Small intestine (tissue), 7 donors: ENCODE data around the gene SLC9A9. TPM values are rescaled to one million over a fixed set of nuclear protein-coding genes. Genes with fewer than 3 reads are reported as not detected.

ENCODE experiments used
- DNase-seq, 2 donors: peaks; one replicate each; pipeline versions ENCODE4 v3.0.0 to v3.0.0-alpha.2; 2013
- FAIRE-seq: peaks from 2 replicates; lab custom pipeline; 2012; peaks lifted over from hg19 to GRCh38; lab: Jason Lieb, UNC
- H3K27ac ChIP-seq, 3 donors: one replicate each; pipeline ENCODE4 v1.5.1; 2013; ENCODE audit warnings: low read length in 2 of 3, mild to moderate bottlenecking in 2 of 3, control low read depth in 1 of 3, inconsistent platforms in 1 of 3, low read depth in 1 of 3, moderate library complexity in 1 of 3
- H3K27me3 ChIP-seq, 3 donors: one replicate each; pipeline ENCODE4 v1.6.1; 2013; ENCODE audit warnings: low read length in 3 of 3, inconsistent platforms in 1 of 3; ENCODE audit not compliant: control insufficient read depth in 3 of 3, insufficient read depth in 3 of 3
- H3K36me3 ChIP-seq, 3 donors: one replicate each; pipeline ENCODE4 v1.6.1; 2013; ENCODE audit warnings: low read length in 3 of 3, inconsistent platforms in 1 of 3, low read depth in 1 of 3, mild to moderate bottlenecking in 1 of 3, moderate library complexity in 1 of 3; ENCODE audit not compliant: control insufficient read depth in 3 of 3, insufficient read depth in 2 of 3
- H3K4me1 ChIP-seq, 3 donors: one replicate each; pipeline ENCODE4 v1.6.1; 2013; ENCODE audit warnings: low read length in 2 of 3, inconsistent platforms in 1 of 3, low read depth in 1 of 3, mild to moderate bottlenecking in 1 of 3, moderate library complexity in 1 of 3; ENCODE audit not compliant: control insufficient read depth in 3 of 3, insufficient read depth in 2 of 3
- H3K4me3 ChIP-seq, 3 donors: one replicate each; pipeline ENCODE4 v1.5.1; 2013; ENCODE audit warnings: low read length in 3 of 3, control low read depth in 1 of 3, inconsistent platforms in 1 of 3, low read depth in 1 of 3, mild to moderate bottlenecking in 1 of 3, moderate library complexity in 1 of 3
- H3K9me3 ChIP-seq, 2 donors: one replicate each; pipeline ENCODE4 v1.6.1; 2013; ENCODE audit warnings: low read depth in 1 of 2, low read length in 1 of 2; ENCODE audit not compliant: control insufficient read depth in 2 of 2, insufficient read depth in 1 of 2
- WGBS, 3 donors: extraction: QIAGEN DNeasy Blood & Tissue Kit; methylation state at CpG; one replicate each; pipeline ENCODE4 v1.1.7; 2013; 5-methylcytosine and 5-hydroxymethylcytosine counted together
- polyA plus RNA-seq, 4 donors: library from polyadenylated mRNA; stranded (reverse) in 3 of 4; unstranded in 1 of 4; fragments of 200-250 nt in 3 of 4; fragments of 120-200 nt in 1 of 4; gene quantifications; one replicate each; pipeline versions ENCODE4 v1.2.1 to v1.2.3, GENCODE V29; 2013
- donor health status: healthy with polysubstance abuse.
- donor health status: control.
- donor health status: control.
- donor health status: Bipolar disorder and iron deficiency.
- donor health status: healthy.

SLC9A9 gene
- polyA plus RNA-seq, 4 donors = 1.4 to 4.6 (median 4.1) TPM; not detected in 1

- FAIRE-seq = no peak
- Histone ChIP-seq H3K27me3 (peaks cover 0 to 2% (median 0%) of the 10 kb centered on the region in 3 donors), H3K9me3 (no peaks in the 10 kb centered on the region), H3K4me1 (peaks cover 0 to 8% (median 0%) of the 10 kb centered on the region in 3 donors), H3K36me3 (no peaks in the 10 kb centered on the region), H3K27ac (no peak overlapping the region), H3K4me3 (no peak overlapping the region)
- 87 to 93% (median 93%) methylated on average over 1 of the region's 1 CpG for WGBS, 3 donors
- DNase-seq = no peak
Measured at GRCh38 chr3:143837076-143837475, 11.2 kb downstream of the SLC9A9 start.

GRCh38 chr3:143835312-143835711, 13.0 kb downstream of the SLC9A9 start:
- Histone ChIP-seq H3K4me3 (no peak overlapping the region), H3K27me3 (no peaks in the 10 kb centered on the region), H3K4me1 (peaks cover 0 to 8% (median 0%) of the 10 kb centered on the region in 3 donors), H3K27ac (no peak overlapping the region), H3K9me3 (no peaks in the 10 kb centered on the region), H3K36me3 (no peaks in the 10 kb centered on the region)
- 61 to 75% (median 64%) methylated on average over 2 of the region's 2 CpGs for WGBS, 3 donors
- no peak for FAIRE-seq
- DNase-seq = no peak

GRCh38 chr3:143832433-143832832, 15.8 kb downstream of the SLC9A9 start:
- FAIRE-seq = no peak

GRCh38 chr3:143831994-143832393, 16.3 kb downstream of the SLC9A9 start:
- WGBS, 3 donors = 30 to 48% (median 30%) methylated on average over 1 of the region's 1 CpG
- no peak for FAIRE-seq
- Histone ChIP-seq H3K4me3 (no peak overlapping the region), H3K36me3 (no peaks in the 10 kb centered on the region), H3K27me3 (no peaks in the 10 kb centered on the region), H3K9me3 (no peaks in the 10 kb centered on the region), H3K4me1 (peaks cover 0 to 4% (median 0%) of the 10 kb centered on the region in 3 donors), H3K27ac (no peak overlapping the region)
- no peak for DNase-seq

More at GRCh38 chr3:143832433-143832832, 15.8 kb downstream of the SLC9A9 start:
- no peaks in the 10 kb centered on the region for H3K9me3 ChIP-seq
- peaks cover 0 to 4% (median 0%) of the 10 kb centered on the region in 3 donors for H3K4me1 ChIP-seq
- no peaks in the 10 kb centered on the region for H3K27me3 ChIP-seq
- DNase-seq = no peak
- H3K36me3 ChIP-seq = no peaks in the 10 kb centered on the region
- H3K27ac ChIP-seq = no peak overlapping the region
- H3K4me3 ChIP-seq = no peak overlapping the region

- H3K4me3 ChIP-seq = no peak overlapping the region
- H3K36me3 ChIP-seq = no peaks in the 10 kb centered on the region
- 14 to 24% (median 19%) methylated on average over 2 of the region's 2 CpGs for WGBS, 3 donors
- no peak overlapping the region for H3K27ac ChIP-seq
- FAIRE-seq (no peak), DNase-seq (no peak)
- H3K27me3 ChIP-seq = no peaks in the 10 kb centered on the region
- H3K4me1 ChIP-seq = peaks cover 0 to 4% (median 0%) of the 10 kb centered on the region in 3 donors
- H3K9me3 ChIP-seq = no peaks in the 10 kb centered on the region
Measured at GRCh38 chr3:143831208-143831607, 17.1 kb downstream of the SLC9A9 start.

- no peak for DNase-seq
- H3K9me3 ChIP-seq = no peaks in the 10 kb centered on the region
- H3K27me3 ChIP-seq = no peaks in the 10 kb centered on the region
- H3K4me3 ChIP-seq = no peak overlapping the region
- H3K36me3 ChIP-seq = no peaks in the 10 kb centered on the region
- no peak for FAIRE-seq
- peaks cover 0 to 4% (median 0%) of the 10 kb centered on the region in 3 donors for H3K4me1 ChIP-seq
- H3K27ac ChIP-seq = no peak overlapping the region
Measured at GRCh38 chr3:143830786-143831185, 17.5 kb downstream of the SLC9A9 start.

GRCh38 chr3:143830063-143830462, 18.2 kb downstream of the SLC9A9 start:
- no peak overlapping the region for H3K4me3 ChIP-seq
- no peaks in the 10 kb centered on the region for H3K9me3 ChIP-seq
- no peaks in the 10 kb centered on the region for H3K36me3 ChIP-seq
- 19 to 48% (median 42%) methylated on average over 2 of the region's 2 CpGs for WGBS, 3 donors
- no peaks in the 10 kb centered on the region for H3K27me3 ChIP-seq
- H3K4me1 ChIP-seq = peaks cover 0 to 4% (median 0%) of the 10 kb centered on the region in 3 donors
- H3K27ac ChIP-seq = no peak overlapping the region
- FAIRE-seq = no peak
- DNase-seq = no peak

- no peaks in the 10 kb centered on the region for H3K27me3 ChIP-seq
- H3K27ac ChIP-seq = no peak overlapping the region
- H3K36me3 ChIP-seq = no peaks in the 10 kb centered on the region
- no peaks in the 10 kb centered on the region for H3K9me3 ChIP-seq
- H3K4me3 ChIP-seq = no peak overlapping the region
- no peak for DNase-seq
- WGBS, 3 donors = 79 to 92% (median 92%) methylated on average over 2 of the region's 2 CpGs
- FAIRE-seq = no peak
- peaks cover 0 to 2% (median 0%) of the 10 kb centered on the region in 3 donors for H3K4me1 ChIP-seq
Measured at GRCh38 chr3:143827425-143827824, 20.8 kb downstream of the SLC9A9 start.

- Histone ChIP-seq H3K36me3 (no peaks in the 10 kb centered on the region), H3K4me1 (no peaks in the 10 kb centered on the region), H3K27me3 (no peaks in the 10 kb centered on the region), H3K9me3 (no peaks in the 10 kb centered on the region), H3K27ac (no peak overlapping the region), H3K4me3 (no peak overlapping the region)
- DNase-seq = no peak
- no peak for FAIRE-seq
- WGBS, 3 donors = 16 to 38% (median 27%) methylated on average over 1 of the region's 1 CpG
Measured at GRCh38 chr3:143826296-143826695, 22.0 kb downstream of the SLC9A9 start.
